PFSK-1 (cell line): ENCODE results near the gene ITGA8.

Experiments
- FOXP2 ChIP-seq: optimal IDR thresholded peaks from 2 replicates; pipeline ENCODE3; 2011; ENCODE audit warnings: borderline replicate concordance, control low read depth, inconsistent platforms; ENCODE audit not compliant: insufficient read depth; ENCODE audit errors: extremely low read length, extremely low read depth
- POLR2AphosphoS5 ChIP-seq: IDR thresholded peaks from 2 replicates; pipeline ENCODE4 v1.6.1; 2012; ENCODE audit warnings: low read depth, mild to moderate bottlenecking, control low read depth, low read length, moderate library complexity
- TF ChIP-seq, protein P1 (sequence below), 2 experiments: IDR thresholded peaks; 2 replicates each; pipeline versions ENCODE4 v1.6.1 to v1.8.0; 2011 to 2012; ENCODE audit warnings: low read depth in 2 of 2, low read length in 2 of 2, control low read depth in 1 of 2, inconsistent platforms in 1 of 2, mild to moderate bottlenecking in 1 of 2, moderate library complexity in 1 of 2; ENCODE audit not compliant: insufficient read depth in 1 of 2

DNA sequence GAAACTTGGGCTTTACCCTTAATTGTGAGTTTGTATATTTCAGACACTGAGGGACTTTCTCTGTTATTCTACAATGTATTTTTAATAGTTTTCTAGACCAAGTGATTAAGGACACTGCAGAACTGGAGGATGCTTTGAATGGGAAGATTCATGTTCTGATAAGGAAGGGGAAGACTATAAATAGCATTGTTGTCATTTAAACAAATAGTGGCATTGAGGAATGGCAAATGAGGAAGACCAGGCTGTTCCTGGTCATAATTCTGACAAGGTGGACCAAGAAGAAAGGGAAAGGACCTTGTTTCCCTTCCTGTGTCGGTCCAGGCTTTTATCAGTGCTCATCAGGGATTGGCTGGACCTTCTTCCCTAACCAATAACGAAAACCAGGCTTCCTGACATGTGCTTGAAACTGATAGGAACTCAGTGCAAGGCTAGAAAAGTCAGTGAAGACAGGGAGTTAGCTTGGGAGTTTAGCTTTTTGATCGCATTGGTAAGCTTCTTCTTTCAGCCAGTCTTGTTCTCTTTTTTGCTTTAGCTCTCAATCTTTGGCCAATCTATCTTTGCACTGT lies 116.2 kb downstream of the ITGA8 start:
- TF ChIP-seq POLR2AphosphoS5 = no peak
- TF ChIP-seq, protein P1, sequence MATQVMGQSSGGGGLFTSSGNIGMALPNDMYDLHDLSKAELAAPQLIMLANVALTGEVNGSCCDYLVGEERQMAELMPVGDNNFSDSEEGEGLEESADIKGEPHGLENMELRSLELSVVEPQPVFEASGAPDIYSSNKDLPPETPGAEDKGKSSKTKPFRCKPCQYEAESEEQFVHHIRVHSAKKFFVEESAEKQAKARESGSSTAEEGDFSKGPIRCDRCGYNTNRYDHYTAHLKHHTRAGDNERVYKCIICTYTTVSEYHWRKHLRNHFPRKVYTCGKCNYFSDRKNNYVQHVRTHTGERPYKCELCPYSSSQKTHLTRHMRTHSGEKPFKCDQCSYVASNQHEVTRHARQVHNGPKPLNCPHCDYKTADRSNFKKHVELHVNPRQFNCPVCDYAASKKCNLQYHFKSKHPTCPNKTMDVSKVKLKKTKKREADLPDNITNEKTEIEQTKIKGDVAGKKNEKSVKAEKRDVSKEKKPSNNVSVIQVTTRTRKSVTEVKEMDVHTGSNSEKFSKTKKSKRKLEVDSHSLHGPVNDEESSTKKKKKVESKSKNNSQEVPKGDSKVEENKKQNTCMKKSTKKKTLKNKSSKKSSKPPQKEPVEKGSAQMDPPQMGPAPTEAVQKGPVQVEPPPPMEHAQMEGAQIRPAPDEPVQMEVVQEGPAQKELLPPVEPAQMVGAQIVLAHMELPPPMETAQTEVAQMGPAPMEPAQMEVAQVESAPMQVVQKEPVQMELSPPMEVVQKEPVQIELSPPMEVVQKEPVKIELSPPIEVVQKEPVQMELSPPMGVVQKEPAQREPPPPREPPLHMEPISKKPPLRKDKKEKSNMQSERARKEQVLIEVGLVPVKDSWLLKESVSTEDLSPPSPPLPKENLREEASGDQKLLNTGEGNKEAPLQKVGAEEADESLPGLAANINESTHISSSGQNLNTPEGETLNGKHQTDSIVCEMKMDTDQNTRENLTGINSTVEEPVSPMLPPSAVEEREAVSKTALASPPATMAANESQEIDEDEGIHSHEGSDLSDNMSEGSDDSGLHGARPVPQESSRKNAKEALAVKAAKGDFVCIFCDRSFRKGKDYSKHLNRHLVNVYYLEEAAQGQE (IDR thresholded peaks at IDR 0.05; ENCODE audit: insufficient read depth in 1 of 2, low read depth in 2 of 2, low read length in 2 of 2) = no peak
- TF ChIP-seq FOXP2 = no peak
